GM19240 (cell line): ENCODE data around the gene IL1RL1.

Experiments
- DNase-seq: peaks from one replicate; pipeline ENCODE4 v3.0.0; 2011; ENCODE audit warnings: low spot score; ENCODE audit not compliant: insufficient read length

The IL1RL1 gene

GRCh38 chr2:102367331-102367971 is 56.1 kb downstream of the IL1RL1 start:
- no peak for DNase-seq

GRCh38 chr2:102368461-102369109 is 57.2 kb downstream of the IL1RL1 start:
- no peak for DNase-seq

GRCh38 chr2:102369866-102370265 is 58.5 kb downstream of the IL1RL1 start:
- no peak for DNase-seq

GRCh38 chr2:102376052-102376591 is 64.8 kb downstream of the IL1RL1 start:
- no peak for DNase-seq

GRCh38 chr2:102383722-102384121 is 72.4 kb downstream of the IL1RL1 start:
- no peak for DNase-seq

- no peak for DNase-seq
These were observed 74.2 kb downstream of the IL1RL1 start for GRCh38 chr2:102385522-102385921.

- no peak for DNase-seq
These were observed 74.6 kb downstream of the IL1RL1 start for GRCh38 chr2:102386004-102386403.

GRCh38 chr2:102386867-102387541 is 75.6 kb downstream of the IL1RL1 start:
- DNase-seq: no peak

GRCh38 chr2:102387763-102388546 is 76.6 kb downstream of the IL1RL1 start:
- DNase-seq: no peak

GRCh38 chr2:102391565-102391964 is 80.2 kb downstream of the IL1RL1 start:
- no peak for DNase-seq

GRCh38 chr2:102392096-102392495 is 80.7 kb downstream of the IL1RL1 start:
- no peak for DNase-seq

GRCh38 chr2:102392942-102393341 is 81.6 kb downstream of the IL1RL1 start:
- no peak for DNase-seq

GRCh38 chr2:102396012-102396411 is 84.6 kb downstream of the IL1RL1 start:
- no peak for DNase-seq

- DNase-seq: no peak
These were observed 85.8 kb downstream of the IL1RL1 start for GRCh38 chr2:102397209-102397608.

- DNase-seq: no peak
These were observed 88.3 kb downstream of the IL1RL1 start for GRCh38 chr2:102399499-102400141.

GRCh38 chr2:102401456-102401855 is 90.1 kb downstream of the IL1RL1 start:
- DNase-seq: no peak
